ENCODE data around the gene CLPTM1. TPM values are rescaled to one million over a fixed set of nuclear protein-coding genes. Genes with fewer than 3 reads are reported as not detected.

Gene CLPTM1
- total and polyA plus RNA-seq, 3 donors from 2014 or later = 179 to 204 (median 198) TPM

- DNase-seq = no peak
- no peaks in the 10 kb centered on the region for H3K36me3 ChIP-seq (ENCODE audit: low read depth, missing control alignments)
- 19 to 21% methylated on average over 13 of the region's 13 CpGs for WGBS, 2 donors
- H3K4me1 ChIP-seq = peaks cover 47% of the 10 kb centered on the region
- peak overlapping the region; percentile 99 to 100 for H3K4me3 ChIP-seq
- intact Hi-C loops (cut with DNase I; ENCODE audit: low total_unique reads) = loop anchor here (5.0 kb wide), 1 partner anchor 52 kb away; no protein-coding TSS in a partner anchor
- TF ChIP-seq CTCF (IDR thresholded peaks at IDR 0.05) (no peak), POLR2A (IDR thresholded peaks at IDR 0.05) (no peak)
- H3K9me3 ChIP-seq = no peaks in the 10 kb centered on the region
- peak overlapping the region; percentile 93 to 96 for H3K27ac ChIP-seq
- H3K27me3 ChIP-seq = no peaks in the 10 kb centered on the region
Observed at GRCh38 chr19:44954278-44954648, 917 bp upstream of the CLPTM1 start.

- no peak for TF ChIP-seq POLR2A (IDR thresholded peaks at IDR 0.05)
- no peak for TF ChIP-seq CTCF (IDR thresholded peaks at IDR 0.05)
- WGBS, 2 donors = 1 to 6% methylated on average over 10 to 40 of the region's 40 CpGs
- Histone ChIP-seq H3K27me3 (no peaks in the 10 kb centered on the region), H3K9me3 (no peaks in the 10 kb centered on the region), H3K4me3 (peak overlapping the region; percentile 99 to 100), H3K36me3 (ENCODE audit: low read depth, missing control alignments) (no peaks in the 10 kb centered on the region), H3K27ac (peak overlapping the region; percentile 93 to 96), H3K4me1 (peaks cover 38% of the 10 kb centered on the region)
- peak; percentile 30 for DNase-seq
- intact Hi-C loops (cut with DNase I; ENCODE audit: low total_unique reads) = no loop called here
Observed at GRCh38 chr19:44955505-44956439, 592 bp downstream of the CLPTM1 start.

GRCh38 chr19:44957526-44957925 lies 2.3 kb downstream of the CLPTM1 start:
- no peak overlapping the region for H3K4me3 ChIP-seq
- H3K27ac ChIP-seq = no peak overlapping the region
- no peak for DNase-seq
- H3K27me3 ChIP-seq = no peaks in the 10 kb centered on the region
- peaks cover 29% of the 10 kb centered on the region for H3K4me1 ChIP-seq
- TF ChIP-seq CTCF (IDR thresholded peaks at IDR 0.05) = no peak
- no peak for TF ChIP-seq POLR2A (IDR thresholded peaks at IDR 0.05)
- intact Hi-C loops (cut with DNase I; ENCODE audit: low total_unique reads) = no loop called here
- no peaks in the 10 kb centered on the region for H3K9me3 ChIP-seq
- no peaks in the 10 kb centered on the region for H3K36me3 ChIP-seq (ENCODE audit: low read depth, missing control alignments)
- 62 to 63% methylated on average over 5 to 7 of the region's 7 CpGs for WGBS, 2 donors

- 74 to 75% methylated on average over 9 of the region's 9 CpGs for WGBS, 2 donors
- Histone ChIP-seq H3K4me1 (peaks cover 29% of the 10 kb centered on the region), H3K36me3 (ENCODE audit: low read depth, missing control alignments) (no peaks in the 10 kb centered on the region), H3K4me3 (no peak overlapping the region), H3K27me3 (no peaks in the 10 kb centered on the region), H3K9me3 (no peaks in the 10 kb centered on the region), H3K27ac (no peak overlapping the region)
- intact Hi-C loops (cut with DNase I; ENCODE audit: low total_unique reads) = no loop called here
- no peak for DNase-seq
- TF ChIP-seq POLR2A (IDR thresholded peaks at IDR 0.05) = no peak
- no peak for TF ChIP-seq CTCF (IDR thresholded peaks at IDR 0.05)
Observed at GRCh38 chr19:44958090-44958489, 2.9 kb downstream of the CLPTM1 start.

Data from testis (tissue), 3 donors.